Measurements from ENCODE around the gene ITGB1BP2.
"Not testable (repeated sequence)": the region's sequence is repeated elsewhere in the genome, so short reads cannot be mapped to it uniquely, and the experiment has no call there.

Gene ITGB1BP2

GRCh38 chrX:71269801-71270395 is 31.7 kb upstream of the ITGB1BP2 start:
- H2AFZ ChIP-seq (ENCODE audit: low read depth, low read length): no peak overlapping the region
- no peaks in the 10 kb centered on the region for H3K9me3 ChIP-seq (ENCODE audit: insufficient read depth, low read length)
- TF ChIP-seq CTCF (IDR thresholded peaks at IDR 0.05; ENCODE audit: low read depth, low read length) (no peak), EZH2phosphoT487 (IDR thresholded peaks at IDR 0.05; ENCODE audit: low read depth) (no peak)
- no peak overlapping the region for H3K9ac ChIP-seq (ENCODE audit: low read length)
- H4K20me1 ChIP-seq (ENCODE audit: insufficient read depth, low read length): no peaks in the 10 kb centered on the region
- no peaks in the 10 kb centered on the region for H3K27me3 ChIP-seq (ENCODE audit: low read depth, low read length)
- no peaks in the 10 kb centered on the region for H3K36me3 ChIP-seq (replicated peaks; ENCODE audit: low read depth, low read length)
- H3K79me2 ChIP-seq (ENCODE audit: low read length): no peaks in the 10 kb centered on the region
- no peak overlapping the region for H3K4me2 ChIP-seq (ENCODE audit: low read length)
- no peak overlapping the region for H3K27ac ChIP-seq (ENCODE audit: low read length)
- no peaks in the 10 kb centered on the region for H3K4me1 ChIP-seq (ENCODE audit: low read length)
- no peak overlapping the region for H3K4me3 ChIP-seq (ENCODE audit: low read length)

DNA sequence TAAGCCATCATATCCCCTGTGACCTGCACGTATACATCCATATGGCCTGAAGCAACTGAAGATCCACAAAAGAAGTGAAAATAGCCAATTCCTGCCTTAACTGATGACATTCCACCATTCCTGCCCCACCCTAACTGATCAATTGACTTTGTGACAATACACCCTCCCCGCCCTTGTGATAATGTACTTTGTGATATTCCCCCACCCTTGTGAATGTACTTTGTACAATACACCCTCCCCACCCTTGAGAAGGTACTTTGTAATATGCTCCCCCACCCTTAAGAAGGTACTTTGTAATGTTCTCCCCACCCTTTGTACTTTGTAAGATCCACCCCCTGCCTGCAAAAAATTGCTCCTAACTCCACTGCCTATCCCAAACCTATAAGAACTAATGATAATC is 29.2 kb upstream of the ITGB1BP2 start:
- not testable (repeated sequence) for H3K4me3 ChIP-seq (ENCODE audit: low read length); H3K9me3 ChIP-seq (ENCODE audit: insufficient read depth, low read length); H3K4me2 ChIP-seq (ENCODE audit: low read length); H3K79me2 ChIP-seq (ENCODE audit: low read length); H3K4me1 ChIP-seq (ENCODE audit: low read length); H3K36me3 ChIP-seq (replicated peaks; ENCODE audit: low read depth, low read length); H4K20me1 ChIP-seq (ENCODE audit: insufficient read depth, low read length); H3K9ac ChIP-seq (ENCODE audit: low read length); H2AFZ ChIP-seq (ENCODE audit: low read depth, low read length); H3K27ac ChIP-seq (ENCODE audit: low read length); H3K27me3 ChIP-seq (ENCODE audit: low read depth, low read length)

DNA sequence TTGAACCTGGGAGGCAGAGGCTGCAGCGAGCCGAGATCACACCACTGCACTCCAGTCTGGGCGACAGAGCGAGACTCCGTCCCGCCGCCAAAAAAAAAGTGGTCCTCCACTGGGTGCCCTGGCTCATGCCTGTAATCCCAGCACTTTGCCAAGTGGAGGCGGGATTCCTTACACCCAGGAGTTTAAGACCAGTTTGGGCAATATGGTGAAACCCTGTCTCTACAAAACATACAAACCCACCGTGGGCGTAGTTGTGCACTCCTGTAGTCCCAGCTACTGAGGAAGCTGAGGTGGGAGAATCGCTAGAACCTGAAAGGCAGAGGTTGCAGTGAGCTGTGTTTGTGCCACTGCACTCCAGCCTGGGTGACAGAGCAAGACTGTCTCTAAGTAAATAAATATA is 20.2 kb upstream of the ITGB1BP2 start:
- not testable (repeated sequence) for H3K27ac ChIP-seq (ENCODE audit: low read length); H2AFZ ChIP-seq (ENCODE audit: low read depth, low read length); H3K9me3 ChIP-seq (ENCODE audit: insufficient read depth, low read length); H3K9ac ChIP-seq (ENCODE audit: low read length); H3K4me2 ChIP-seq (ENCODE audit: low read length); H3K27me3 ChIP-seq (ENCODE audit: low read depth, low read length); H3K4me3 ChIP-seq (ENCODE audit: low read length)
- Histone ChIP-seq H3K79me2 (ENCODE audit: low read length) (peaks cover 29% of the 10 kb centered on the region), H3K4me1 (ENCODE audit: low read length) (peaks cover 14% of the 10 kb centered on the region), H4K20me1 (ENCODE audit: insufficient read depth, low read length) (peaks cover 21% of the 10 kb centered on the region), H3K36me3 (replicated peaks; ENCODE audit: low read depth, low read length) (peaks cover 17% of the 10 kb centered on the region)

- peaks cover 16% of the 10 kb centered on the region for H3K4me1 ChIP-seq (ENCODE audit: low read length)
- peaks cover 23% of the 10 kb centered on the region for H3K36me3 ChIP-seq (replicated peaks; ENCODE audit: low read depth, low read length)
- no peaks in the 10 kb centered on the region for H3K9me3 ChIP-seq (ENCODE audit: insufficient read depth, low read length)
- TF ChIP-seq EZH2phosphoT487 (IDR thresholded peaks at IDR 0.05; ENCODE audit: low read depth): no peak
- no peak for TF ChIP-seq CTCF (IDR thresholded peaks at IDR 0.05; ENCODE audit: low read depth, low read length)
- peak overlapping the region; percentile 89 for H3K4me3 ChIP-seq (ENCODE audit: low read length)
- H3K27me3 ChIP-seq (ENCODE audit: low read depth, low read length): no peaks in the 10 kb centered on the region
- peak overlapping the region; percentile 83 for H3K9ac ChIP-seq (ENCODE audit: low read length)
- peaks cover 44% of the 10 kb centered on the region for H3K79me2 ChIP-seq (ENCODE audit: low read length)
- H4K20me1 ChIP-seq (ENCODE audit: insufficient read depth, low read length): peaks cover 35% of the 10 kb centered on the region
- H3K27ac ChIP-seq (ENCODE audit: low read length): peak overlapping the region; percentile 92
- peak overlapping the region; percentile 84 for H2AFZ ChIP-seq (ENCODE audit: low read depth, low read length)
- H3K4me2 ChIP-seq (ENCODE audit: low read length): peak overlapping the region; percentile 91
Observed at GRCh38 chrX:71282514-71283402, 18.8 kb upstream of the ITGB1BP2 start.
